Natural killer cell (primary cell): ENCODE results near the gene INMT. TPM values are rescaled to one million over a fixed set of nuclear protein-coding genes. Genes with fewer than 3 reads are reported as not detected.

ENCODE experiments used
- ATAC-seq, 3 donors: fragments of 150-1000 bp in 2 of 3; fragments of 200-7000 bp in 1 of 3; cut with Tn5 transposase; 1 replicate in 1 of 3; 2 replicates in 2 of 3; pipeline ENCODE4 v1.10.0; 2021; ENCODE audit warnings: mild to moderate bottlenecking in 2 of 3, moderate library complexity in 2 of 3
- DNase-seq, 2 donors: peaks; one replicate each; pipeline versions ENCODE4 v3.0.0 to v3.0.0-alpha.2; 2013 to 2021; ENCODE audit warnings: mixed read lengths in 1 of 2
- H3K27ac ChIP-seq: one replicate; pipeline ENCODE4 v1.5.1; 2013; ENCODE audit warnings: mild to moderate bottlenecking, low read length
- H3K27me3 ChIP-seq: one replicate; pipeline ENCODE4 v1.6.1; 2013; ENCODE audit warnings: low read length; ENCODE audit not compliant: control insufficient read depth, insufficient read depth
- H3K36me3 ChIP-seq: one replicate; pipeline ENCODE4 v1.6.1; 2013; ENCODE audit warnings: low read length; ENCODE audit not compliant: control insufficient read depth, insufficient read depth
- H3K4me1 ChIP-seq: one replicate; pipeline ENCODE4 v1.6.1; 2013; ENCODE audit warnings: low read length; ENCODE audit not compliant: control insufficient read depth, insufficient read depth
- H3K4me3 ChIP-seq: one replicate; pipeline ENCODE4 v1.5.1; 2013; ENCODE audit warnings: low read length
- H3K9me3 ChIP-seq: one replicate; pipeline ENCODE4 v1.6.1; 2013; ENCODE audit warnings: low read length; ENCODE audit not compliant: control insufficient read depth, insufficient read depth
- H3K27ac Mint-ChIP-seq, 2 donors: one replicate each; pipeline ENCODE4 v1.8.0; 2022; ENCODE audit warnings: mild to moderate bottlenecking in 2 of 2, mixed read lengths in 2 of 2, moderate library complexity in 1 of 2
- H3K27me3 Mint-ChIP-seq, 2 donors: one replicate each; pipeline ENCODE4 v1.8.0; 2022; ENCODE audit warnings: low read depth in 2 of 2, mixed read lengths in 2 of 2
- H3K36me3 Mint-ChIP-seq: one replicate; pipeline ENCODE4 v1.8.0; 2022; ENCODE audit warnings: mixed read lengths
- H3K4me1 Mint-ChIP-seq, 2 donors: one replicate each; pipeline ENCODE4 v1.8.0; 2022; ENCODE audit warnings: mixed read lengths in 2 of 2
- H3K4me3 Mint-ChIP-seq: one replicate; pipeline ENCODE4 v1.8.0; 2022; ENCODE audit warnings: mild to moderate bottlenecking, moderate library complexity, mixed read lengths
- H3K9me3 Mint-ChIP-seq, 2 donors: one replicate each; pipeline ENCODE4 v1.8.0; 2022; ENCODE audit warnings: mixed read lengths in 2 of 2
- CTCF ChIP-seq: fragments of 200-600 bp; IDR thresholded peaks from one replicate; pipeline ENCODE4 v1.8.0; 2022; ENCODE audit warnings: antibody characterized with exemption
- WGBS: methylation state at CpG from one replicate; pipeline ENCODE4 v1.1.7; 2013; ENCODE audit warnings: missing lambda C conversion rate; ENCODE audit not compliant: insufficient coverage; 5-methylcytosine and 5-hydroxymethylcytosine counted together
- intact Hi-C: fragments of 100-400 bp; cut with micrococcal nuclease; formaldehyde crosslinking; loops from one replicate; pipeline ENCODE4 v1.14.2; 2022
- total RNA-seq, 4 donors: library from RNA; stranded (reverse); fragments of 120-200 nt in 1 of 4; gene quantifications; one replicate each; pipeline versions ENCODE4 v1.2.3 to v1.2.4, GENCODE V29; 2013 to 2022

Gene INMT
- total RNA-seq, 3 donors from 2014 or later (not counting 1 experiment from before 2014, with no cell fraction given) = 0.56 to 1.0 TPM; not detected in 1

- no peaks in the 10 kb centered on the region for H3K9me3 Mint-ChIP-seq
- no peaks in the 10 kb centered on the region for H3K27me3 Mint-ChIP-seq
- DNase-seq (no peak), ATAC-seq (no peak)
- Histone ChIP-seq H3K4me3 (no peak overlapping the region), H3K9me3 (no peaks in the 10 kb centered on the region), H3K4me1 (peaks cover 15% of the 10 kb centered on the region), H3K27me3 (no peaks in the 10 kb centered on the region), H3K36me3 (no peaks in the 10 kb centered on the region), H3K27ac (no peak overlapping the region)
- no peaks in the 10 kb centered on the region for H3K36me3 Mint-ChIP-seq
- H3K27ac Mint-ChIP-seq = no peak overlapping the region
- 99% methylated on average over 6 of the region's 6 CpGs for WGBS
- no peak overlapping the region for H3K4me3 Mint-ChIP-seq
- intact Hi-C loops = no loop called here
- no peak for TF ChIP-seq CTCF
- peaks cover 28 to 31% of the 10 kb centered on the region in 2 donors for H3K4me1 Mint-ChIP-seq
These were observed 18.7 kb upstream of the INMT start for GRCh38 chr7:30733216-30733615.

DNA sequence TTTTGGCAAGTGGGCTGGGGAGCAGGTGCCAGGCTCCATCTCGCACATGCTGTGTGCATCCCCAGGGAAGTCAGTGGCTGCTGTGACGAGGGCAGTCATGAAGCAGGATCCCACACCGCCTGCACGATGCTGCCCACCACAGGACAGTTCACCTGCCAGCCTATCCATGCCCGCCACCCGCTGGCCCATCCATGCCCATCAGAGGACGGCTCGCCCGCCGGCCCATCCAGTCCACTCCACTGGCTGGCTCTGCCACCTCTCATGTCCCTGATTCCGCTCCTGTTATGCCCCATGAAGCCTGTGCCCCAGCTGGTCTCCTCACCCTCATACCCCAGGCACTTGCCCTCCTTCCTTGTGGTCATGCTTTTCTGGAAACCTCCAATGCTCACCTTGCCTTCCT, 18.2 kb upstream of the INMT start:
- Mint-ChIP-seq H3K27ac (peak overlapping the region in 1 of 2 donors; percentile 21), H3K9me3 (no peaks in the 10 kb centered on the region), H3K4me1 (peaks cover 28 to 31% of the 10 kb centered on the region in 2 donors), H3K27me3 (no peaks in the 10 kb centered on the region), H3K36me3 (no peaks in the 10 kb centered on the region), H3K4me3 (no peak overlapping the region)
- H3K9me3 ChIP-seq = no peaks in the 10 kb centered on the region
- H3K27ac ChIP-seq = no peak overlapping the region
- WGBS = 97% methylated on average over 11 of the region's 11 CpGs
- intact Hi-C loops = no loop called here
- no peaks in the 10 kb centered on the region for H3K36me3 ChIP-seq
- ATAC-seq (no peak), DNase-seq (no peak)
- H3K27me3 ChIP-seq = no peaks in the 10 kb centered on the region
- no peak overlapping the region for H3K4me3 ChIP-seq
- no peak for TF ChIP-seq CTCF
- peaks cover 18% of the 10 kb centered on the region for H3K4me1 ChIP-seq

DNA sequence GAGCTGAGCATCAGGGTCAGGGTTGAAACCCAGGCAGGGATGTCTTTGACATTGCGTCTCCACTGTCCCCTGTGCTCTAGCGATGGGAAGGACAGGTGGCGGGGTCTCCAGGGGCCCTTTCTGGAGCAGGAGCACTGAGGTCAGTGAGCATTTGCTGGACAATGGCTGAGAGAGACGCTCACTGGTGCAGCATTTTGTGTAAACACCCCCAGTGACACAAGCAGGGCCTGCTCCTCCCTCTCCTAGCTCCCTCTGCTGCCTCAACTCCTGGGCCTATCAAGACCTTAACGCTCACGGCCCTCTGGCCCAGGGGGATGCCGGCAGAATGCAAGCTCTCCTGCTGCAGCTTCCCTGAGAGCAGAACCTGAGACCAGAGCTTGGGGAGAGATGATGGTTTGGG, 17.4 kb upstream of the INMT start:
- H3K27me3 Mint-ChIP-seq = no peaks in the 10 kb centered on the region
- no peak overlapping the region for H3K4me3 Mint-ChIP-seq
- ATAC-seq = no peak
- no peak overlapping the region for H3K27ac ChIP-seq
- no peaks in the 10 kb centered on the region for H3K9me3 Mint-ChIP-seq
- 93% methylated on average over 7 of the region's 7 CpGs for WGBS
- no peak for TF ChIP-seq CTCF
- intact Hi-C loops = no loop called here
- H3K27ac Mint-ChIP-seq = peak overlapping the region in 1 of 2 donors; percentile 21
- H3K36me3 ChIP-seq = no peaks in the 10 kb centered on the region
- H3K4me1 ChIP-seq = peaks cover 23% of the 10 kb centered on the region
- no peak for DNase-seq
- no peaks in the 10 kb centered on the region for H3K36me3 Mint-ChIP-seq
- no peaks in the 10 kb centered on the region for H3K27me3 ChIP-seq
- H3K4me1 Mint-ChIP-seq = peaks cover 26 to 28% of the 10 kb centered on the region in 2 donors
- H3K4me3 ChIP-seq = no peak overlapping the region
- no peaks in the 10 kb centered on the region for H3K9me3 ChIP-seq

DNA sequence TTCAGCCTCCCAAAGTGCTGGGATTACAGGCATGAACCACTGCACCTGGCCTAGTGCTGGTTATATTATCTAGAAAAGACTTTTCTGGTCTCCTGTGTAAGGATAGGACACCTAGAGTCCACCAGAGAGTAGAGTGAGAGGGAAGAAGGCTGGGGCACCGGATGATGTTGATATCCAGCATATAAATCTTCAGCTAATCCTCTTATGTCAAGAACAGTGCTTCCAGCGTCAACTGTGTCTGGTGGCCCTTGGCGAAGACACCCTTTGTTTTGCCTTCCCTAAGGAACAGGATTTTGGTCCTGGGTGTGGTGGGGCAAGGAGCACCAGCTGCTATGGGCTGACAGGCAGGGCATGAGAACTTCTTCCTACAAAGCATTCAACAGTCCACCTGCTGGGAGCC, 16.3 kb upstream of the INMT start:
- intact Hi-C loops = no loop called here
- Mint-ChIP-seq H3K27ac (no peak overlapping the region), H3K9me3 (no peaks in the 10 kb centered on the region), H3K4me3 (no peak overlapping the region), H3K36me3 (no peaks in the 10 kb centered on the region), H3K4me1 (peaks cover 26 to 30% of the 10 kb centered on the region in 2 donors), H3K27me3 (no peaks in the 10 kb centered on the region)
- WGBS = 96% methylated on average over 2 of the region's 3 CpGs
- no peaks in the 10 kb centered on the region for H3K27me3 ChIP-seq
- no peaks in the 10 kb centered on the region for H3K9me3 ChIP-seq
- H3K4me3 ChIP-seq = no peak overlapping the region
- no peak for DNase-seq
- no peaks in the 10 kb centered on the region for H3K36me3 ChIP-seq
- H3K4me1 ChIP-seq = peaks cover 29% of the 10 kb centered on the region
- no peak overlapping the region for H3K27ac ChIP-seq
- ATAC-seq = no peak
- no peak for TF ChIP-seq CTCF
